Endothelial cell of hepatic sinusoid (primary cell): Measurements from ENCODE around the gene GPR37L1.
"Not testable (repeated sequence)": the region's sequence is repeated elsewhere in the genome, so short reads cannot be mapped to it uniquely, and the experiment has no call there.

ENCODE experiments used
- in situ Hi-C: cut with HindIII; loops from 2 replicates; pipeline ENCODE4 v1.10.0; 2017; ENCODE audit warnings: low sequenced_read_pairs

The GPR37L1 gene

GRCh38 chr1:202107801-202108731 is 14.7 kb upstream of the GPR37L1 start:
- in situ Hi-C loops, result no loop called here

- in situ Hi-C loops, result no loop called here
Observed at GRCh38 chr1:202110977-202111376, 11.7 kb upstream of the GPR37L1 start.

- in situ Hi-C loops, result not testable (repeated sequence)
Observed at GRCh38 chr1:202111589-202111988, 11.1 kb upstream of the GPR37L1 start.

DNA sequence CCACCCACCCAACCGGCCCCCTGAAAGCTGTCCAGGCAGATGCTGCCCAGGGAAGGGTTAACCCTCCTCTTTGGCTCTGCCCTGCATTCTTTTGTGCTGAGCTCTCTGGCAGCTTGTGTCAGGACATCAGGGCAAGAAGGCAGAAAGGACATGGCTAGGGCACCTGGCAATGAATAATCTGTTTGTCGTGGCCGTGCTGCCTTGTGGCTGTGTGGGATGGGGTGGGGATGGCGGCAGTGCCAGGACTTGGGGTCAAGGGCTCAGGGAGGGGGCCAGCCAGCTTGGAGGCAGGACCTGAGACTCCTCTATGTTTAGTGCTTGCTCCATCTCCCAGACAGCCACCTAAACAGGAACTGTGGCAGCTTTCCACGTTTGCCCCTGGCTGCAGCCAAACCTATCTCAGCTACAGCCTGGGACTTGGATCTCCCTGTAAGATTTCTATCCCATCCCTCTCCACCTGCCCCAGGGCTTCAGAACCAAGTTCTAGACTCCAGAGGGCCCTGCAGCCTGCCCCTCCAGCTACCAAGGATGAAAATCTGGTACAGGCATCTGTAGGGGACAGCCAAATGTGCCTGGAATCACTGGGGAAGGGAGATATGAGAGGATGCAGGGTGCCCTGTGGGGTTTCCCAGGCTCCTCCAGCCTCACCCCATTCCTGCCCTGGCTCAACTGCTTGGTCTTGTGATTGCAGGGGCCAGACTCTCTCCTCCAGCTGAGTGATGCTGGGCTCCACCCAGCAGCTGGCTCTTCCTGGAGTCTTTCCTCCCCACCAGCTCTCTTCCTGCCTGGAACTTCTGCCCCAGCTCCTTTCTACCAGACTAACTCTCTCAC is 9.6 kb upstream of the GPR37L1 start:
- in situ Hi-C loops, result no loop called here

GRCh38 chr1:202113690-202114300 is 8.9 kb upstream of the GPR37L1 start:
- in situ Hi-C loops, result no loop called here

- in situ Hi-C loops, result no loop called here
Observed at GRCh38 chr1:202116287-202116686, 6.4 kb upstream of the GPR37L1 start.

GRCh38 chr1:202117898-202118371 is 4.8 kb upstream of the GPR37L1 start:
- in situ Hi-C loops, result no loop called here

- in situ Hi-C loops, result no loop called here
Observed at GRCh38 chr1:202121006-202121405, 1.7 kb upstream of the GPR37L1 start.

GRCh38 chr1:202123336-202123813 is 658 bp downstream of the GPR37L1 start:
- in situ Hi-C loops, result no loop called here

GRCh38 chr1:202124142-202124541 is 1.4 kb downstream of the GPR37L1 start:
- in situ Hi-C loops, result no loop called here

DNA sequence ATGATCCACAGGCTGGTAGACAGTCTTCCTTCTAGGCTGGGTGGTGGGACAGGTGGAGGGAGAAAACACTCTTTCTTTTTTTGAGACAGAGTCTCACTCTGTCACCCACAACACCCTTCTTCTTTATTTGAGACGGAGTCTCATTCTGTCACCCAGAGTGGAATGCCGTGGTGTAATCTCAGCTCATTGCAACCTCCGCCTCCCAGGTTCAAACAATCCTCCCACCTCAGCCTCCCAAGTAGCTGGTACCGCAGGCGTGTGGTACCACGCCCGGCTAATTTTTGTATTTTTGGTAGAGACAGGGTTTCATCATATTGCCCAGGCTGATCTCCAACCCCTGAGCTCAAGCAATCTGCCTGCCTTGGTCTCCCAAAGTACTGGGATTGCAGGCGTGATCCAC is 2.9 kb downstream of the GPR37L1 start:
- in situ Hi-C loops, result no loop called here

DNA sequence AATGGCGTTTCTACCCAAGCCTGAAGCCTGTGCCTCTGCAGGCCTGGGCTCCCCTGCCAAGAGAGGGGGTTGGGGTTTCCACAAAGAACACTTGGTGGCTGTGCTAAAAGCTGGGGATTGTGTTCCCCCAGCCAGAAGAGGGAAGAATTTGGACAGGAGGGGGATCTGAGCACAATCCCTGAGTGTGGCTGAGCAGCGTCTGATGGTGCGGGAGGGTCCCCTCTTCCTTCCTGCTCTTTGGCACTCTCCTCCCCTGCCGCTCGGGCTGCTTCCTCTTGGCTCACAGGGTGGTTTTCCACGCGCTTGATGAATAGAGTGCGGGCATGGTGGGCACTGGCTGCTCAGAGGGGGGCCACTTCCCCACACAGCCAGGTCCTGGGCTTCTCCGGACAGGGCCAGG is 3.7 kb downstream of the GPR37L1 start:
- in situ Hi-C loops, result no loop called here

- in situ Hi-C loops, result no loop called here
Observed at GRCh38 chr1:202127061-202127460, 4.3 kb downstream of the GPR37L1 start.

DNA sequence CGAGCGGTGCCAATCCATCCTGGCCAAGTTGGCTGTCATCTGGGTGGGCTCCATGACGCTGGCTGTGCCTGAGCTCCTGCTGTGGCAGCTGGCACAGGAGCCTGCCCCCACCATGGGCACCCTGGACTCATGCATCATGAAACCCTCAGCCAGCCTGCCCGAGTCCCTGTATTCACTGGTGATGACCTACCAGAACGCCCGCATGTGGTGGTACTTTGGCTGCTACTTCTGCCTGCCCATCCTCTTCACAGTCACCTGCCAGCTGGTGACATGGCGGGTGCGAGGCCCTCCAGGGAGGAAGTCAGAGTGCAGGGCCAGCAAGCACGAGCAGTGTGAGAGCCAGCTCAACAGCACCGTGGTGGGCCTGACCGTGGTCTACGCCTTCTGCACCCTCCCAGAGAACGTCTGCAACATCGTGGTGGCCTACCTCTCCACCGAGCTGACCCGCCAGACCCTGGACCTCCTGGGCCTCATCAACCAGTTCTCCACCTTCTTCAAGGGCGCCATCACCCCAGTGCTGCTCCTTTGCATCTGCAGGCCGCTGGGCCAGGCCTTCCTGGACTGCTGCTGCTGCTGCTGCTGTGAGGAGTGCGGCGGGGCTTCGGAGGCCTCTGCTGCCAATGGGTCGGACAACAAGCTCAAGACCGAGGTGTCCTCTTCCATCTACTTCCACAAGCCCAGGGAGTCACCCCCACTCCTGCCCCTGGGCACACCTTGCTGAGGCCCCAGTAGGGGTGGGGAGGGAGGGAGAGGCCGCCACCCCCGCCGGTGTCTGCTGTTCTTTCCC is 5.3 kb downstream of the GPR37L1 start:
- in situ Hi-C loops, result no loop called here

DNA sequence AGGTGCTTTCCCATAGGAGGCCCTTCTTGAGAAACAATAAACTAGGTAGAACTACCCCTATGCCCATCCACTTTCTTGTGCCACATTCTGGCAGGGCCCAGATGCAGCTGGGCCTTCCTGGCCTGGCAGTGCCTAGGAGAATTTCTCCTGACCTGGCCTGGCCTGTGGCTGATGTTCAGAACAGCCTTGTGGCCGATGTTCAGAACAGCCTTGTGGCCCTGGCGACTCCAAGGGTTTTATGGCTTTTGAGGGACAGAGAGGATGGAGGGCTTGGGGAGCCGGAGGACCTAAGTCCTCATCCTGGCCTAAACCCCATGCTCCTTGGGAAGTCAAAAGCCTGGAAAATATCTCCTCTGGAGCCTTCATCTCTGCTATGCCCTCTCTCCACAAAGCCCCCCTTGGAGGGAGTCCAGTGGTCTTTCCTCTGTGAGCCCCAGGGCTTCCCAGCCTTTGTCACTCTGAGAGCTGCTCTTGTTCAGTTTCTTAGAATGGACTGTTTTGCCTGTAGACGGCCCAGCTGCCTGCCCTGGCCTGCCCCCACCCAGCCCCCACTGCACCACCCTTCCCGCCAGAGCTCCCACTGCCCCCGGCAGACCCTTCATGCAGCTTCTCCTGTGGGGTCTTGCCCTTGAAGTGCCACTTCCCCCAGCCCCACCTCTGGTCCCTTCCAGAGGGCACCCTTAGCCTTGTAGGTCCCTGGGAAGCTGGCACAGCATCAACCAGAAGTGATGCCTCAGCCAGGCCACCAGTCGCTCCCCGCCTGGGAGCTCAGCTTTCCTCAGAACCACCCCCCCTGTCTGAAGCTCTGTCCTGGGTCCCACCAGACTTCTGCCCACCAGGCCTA is 7.0 kb downstream of the GPR37L1 start:
- in situ Hi-C loops, result loop anchor here (5.0 kb wide), 1 partner anchor 132 kb away; no protein-coding TSS in a partner anchor

DNA sequence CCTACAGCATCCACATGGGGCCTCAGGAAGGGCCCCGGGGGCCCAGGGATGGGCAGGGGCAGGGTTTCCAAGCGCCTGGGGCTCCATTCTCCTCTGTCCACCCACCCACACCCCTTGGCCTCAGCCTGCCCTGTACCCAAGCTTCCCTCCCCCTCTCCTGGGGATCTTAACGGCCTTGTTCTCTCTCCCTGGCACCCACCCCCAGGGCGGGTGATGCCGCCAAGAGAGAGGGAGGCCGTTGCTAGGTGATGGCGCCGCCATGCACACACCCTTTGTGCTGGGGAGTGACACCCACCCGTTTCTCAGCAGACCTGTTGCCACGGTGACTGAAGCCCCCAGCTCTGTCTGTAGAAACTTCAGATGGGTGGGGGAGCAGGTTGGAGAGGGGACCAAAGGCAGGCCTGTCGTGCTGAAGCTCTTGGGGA is 7.6 kb downstream of the GPR37L1 start:
- in situ Hi-C loops, result loop anchor here (5.0 kb wide), 1 partner anchor 133 kb away; no protein-coding TSS in a partner anchor

- in situ Hi-C loops, result loop anchor here (5.0 kb wide), 1 partner anchor 134 kb away; no protein-coding TSS in a partner anchor
Observed at GRCh38 chr1:202130816-202131522, 8.3 kb downstream of the GPR37L1 start.
